Measurements from ENCODE around the gene PPFIA1. TPM values are rescaled to one million over a fixed set of nuclear protein-coding genes. Genes with fewer than 3 reads are reported as not detected.
A peak's percentile ranks its signal among the peaks of the same experiment; 100 is the strongest.

The PPFIA1 gene
- total RNA-seq, 1 donor, result 37.1 TPM

GRCh38 chr11:70272009-70272408 lies 1.5 kb downstream of the PPFIA1 start:
- peak overlapping the region; percentile 13 for H3K4me3 ChIP-seq (ENCODE audit: low read depth, low read length)
- DNase-seq (ENCODE audit: low read depth), result no peak
- no peak for TF ChIP-seq CTCF (IDR thresholded peaks at IDR 0.05; ENCODE audit: insufficient read depth, low read length)

GRCh38 chr11:70278994-70279393 lies 8.5 kb downstream of the PPFIA1 start:
- no peak for DNase-seq (ENCODE audit: low read depth)
- TF ChIP-seq CTCF (IDR thresholded peaks at IDR 0.05; ENCODE audit: insufficient read depth, low read length), result no peak
- H3K4me3 ChIP-seq (ENCODE audit: low read depth, low read length), result no peak overlapping the region

- TF ChIP-seq CTCF (IDR thresholded peaks at IDR 0.05; ENCODE audit: insufficient read depth, low read length), result no peak
- H3K4me3 ChIP-seq (ENCODE audit: low read depth, low read length), result no peak overlapping the region
- DNase-seq (ENCODE audit: low read depth), result peak; percentile 79
Measured at GRCh38 chr11:70281156-70281609, 10.7 kb downstream of the PPFIA1 start.

GRCh38 chr11:70282012-70282411 lies 11.5 kb downstream of the PPFIA1 start:
- TF ChIP-seq CTCF (IDR thresholded peaks at IDR 0.05; ENCODE audit: insufficient read depth, low read length), result no peak
- H3K4me3 ChIP-seq (ENCODE audit: low read depth, low read length), result no peak overlapping the region
- DNase-seq (ENCODE audit: low read depth), result no peak

- no peak for DNase-seq (ENCODE audit: low read depth)
- TF ChIP-seq CTCF (IDR thresholded peaks at IDR 0.05; ENCODE audit: insufficient read depth, low read length), result no peak
- H3K4me3 ChIP-seq (ENCODE audit: low read depth, low read length), result no peak overlapping the region
Measured at GRCh38 chr11:70288721-70289120, 18.2 kb downstream of the PPFIA1 start.

GRCh38 chr11:70289582-70289981 lies 19.1 kb downstream of the PPFIA1 start:
- H3K4me3 ChIP-seq (ENCODE audit: low read depth, low read length), result no peak overlapping the region
- no peak for DNase-seq (ENCODE audit: low read depth)
- no peak for TF ChIP-seq CTCF (IDR thresholded peaks at IDR 0.05; ENCODE audit: insufficient read depth, low read length)

- H3K4me3 ChIP-seq (ENCODE audit: low read depth, low read length), result no peak overlapping the region
- no peak for TF ChIP-seq CTCF (IDR thresholded peaks at IDR 0.05; ENCODE audit: insufficient read depth, low read length)
- no peak for DNase-seq (ENCODE audit: low read depth)
Measured at GRCh38 chr11:70290361-70291065, 20.0 kb downstream of the PPFIA1 start.
